ENCODE results near the gene IFNGR2. TPM values are rescaled to one million over a fixed set of nuclear protein-coding genes. Genes with fewer than 3 reads are reported as not detected.

IFNGR2 gene
- total RNA-seq, 1 experiment from 2014 or later, result 47.0 TPM

DNA sequence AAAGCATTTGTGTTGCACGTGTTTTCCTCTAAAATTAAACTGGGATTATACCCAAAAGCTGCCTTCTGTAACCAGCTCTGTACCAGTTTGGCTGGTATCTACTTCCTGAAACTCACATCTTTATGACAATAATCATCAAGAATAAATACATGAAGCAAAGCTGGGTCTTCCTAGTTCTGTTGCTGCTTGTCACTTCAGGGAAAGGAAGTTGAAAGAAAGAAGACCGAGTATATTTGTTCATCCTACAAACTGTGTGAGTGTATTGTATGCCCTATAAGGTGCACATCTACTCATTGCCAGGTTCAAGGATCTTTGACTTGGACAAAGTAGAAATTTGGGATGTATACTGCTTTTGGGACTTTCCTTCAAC is 29.1 kb upstream of the IFNGR2 start:
- Mint-ChIP-seq H3K9me3 (ENCODE audit: unreplicated experiment) (no peaks in the 10 kb centered on the region), H3K27me3 (ENCODE audit: insufficient read depth, unreplicated experiment) (no peaks in the 10 kb centered on the region), H3K4me1 (ENCODE audit: low read depth, unreplicated experiment) (no peaks in the 10 kb centered on the region), H3K36me3 (ENCODE audit: insufficient read depth, unreplicated experiment) (no peaks in the 10 kb centered on the region), H3K27ac (ENCODE audit: unreplicated experiment) (no peak overlapping the region), H3K4me3 (ENCODE audit: unreplicated experiment) (no peak overlapping the region)
- no peaks in the 10 kb centered on the region for H3K9me3 ChIP-seq
- no peak overlapping the region for H3K4me3 ChIP-seq (ENCODE audit: low read depth, low read length)
- H3K36me3 ChIP-seq (ENCODE audit: control insufficient read depth, insufficient read depth, low read length), result no peaks in the 10 kb centered on the region
- H3K27me3 ChIP-seq (replicated peaks; ENCODE audit: control insufficient read depth, insufficient read depth, low read length), result no peaks in the 10 kb centered on the region
- no TSS peak for BruUV-seq (replicated peaks)
- CTCF ChIA-PET, result interaction anchor here (1.4 kb wide), 1 partner anchor 49 kb away, joined by 3 read pairs; the partner anchor contains the start of gene IFNAR1
- intact Hi-C loops (cut with micrococcal nuclease; ENCODE audit: unreplicated experiment), result loop anchor here (1.0 to 5.0 kb wide), 3 partner anchors 13 to 175 kb away; partner anchors contain the start of gene IL10RB
- DNase-seq, result no peak
- TF ChIP-seq, protein P1, sequence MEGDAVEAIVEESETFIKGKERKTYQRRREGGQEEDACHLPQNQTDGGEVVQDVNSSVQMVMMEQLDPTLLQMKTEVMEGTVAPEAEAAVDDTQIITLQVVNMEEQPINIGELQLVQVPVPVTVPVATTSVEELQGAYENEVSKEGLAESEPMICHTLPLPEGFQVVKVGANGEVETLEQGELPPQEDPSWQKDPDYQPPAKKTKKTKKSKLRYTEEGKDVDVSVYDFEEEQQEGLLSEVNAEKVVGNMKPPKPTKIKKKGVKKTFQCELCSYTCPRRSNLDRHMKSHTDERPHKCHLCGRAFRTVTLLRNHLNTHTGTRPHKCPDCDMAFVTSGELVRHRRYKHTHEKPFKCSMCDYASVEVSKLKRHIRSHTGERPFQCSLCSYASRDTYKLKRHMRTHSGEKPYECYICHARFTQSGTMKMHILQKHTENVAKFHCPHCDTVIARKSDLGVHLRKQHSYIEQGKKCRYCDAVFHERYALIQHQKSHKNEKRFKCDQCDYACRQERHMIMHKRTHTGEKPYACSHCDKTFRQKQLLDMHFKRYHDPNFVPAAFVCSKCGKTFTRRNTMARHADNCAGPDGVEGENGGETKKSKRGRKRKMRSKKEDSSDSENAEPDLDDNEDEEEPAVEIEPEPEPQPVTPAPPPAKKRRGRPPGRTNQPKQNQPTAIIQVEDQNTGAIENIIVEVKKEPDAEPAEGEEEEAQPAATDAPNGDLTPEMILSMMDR (IDR thresholded peaks at IDR 0.05; ENCODE audit: insufficient read depth in 1 of 2, low read depth in 1 of 2, low read length in 1 of 2, severe bottlenecking in 1 of 2, unreplicated experiment in 1 of 2), result no peak
- H3K4me1 ChIP-seq, result peaks cover 6% of the 10 kb centered on the region; the same call in 1 of the 2 replicates
- POLR2A ChIA-PET, result no interaction called here

DNA sequence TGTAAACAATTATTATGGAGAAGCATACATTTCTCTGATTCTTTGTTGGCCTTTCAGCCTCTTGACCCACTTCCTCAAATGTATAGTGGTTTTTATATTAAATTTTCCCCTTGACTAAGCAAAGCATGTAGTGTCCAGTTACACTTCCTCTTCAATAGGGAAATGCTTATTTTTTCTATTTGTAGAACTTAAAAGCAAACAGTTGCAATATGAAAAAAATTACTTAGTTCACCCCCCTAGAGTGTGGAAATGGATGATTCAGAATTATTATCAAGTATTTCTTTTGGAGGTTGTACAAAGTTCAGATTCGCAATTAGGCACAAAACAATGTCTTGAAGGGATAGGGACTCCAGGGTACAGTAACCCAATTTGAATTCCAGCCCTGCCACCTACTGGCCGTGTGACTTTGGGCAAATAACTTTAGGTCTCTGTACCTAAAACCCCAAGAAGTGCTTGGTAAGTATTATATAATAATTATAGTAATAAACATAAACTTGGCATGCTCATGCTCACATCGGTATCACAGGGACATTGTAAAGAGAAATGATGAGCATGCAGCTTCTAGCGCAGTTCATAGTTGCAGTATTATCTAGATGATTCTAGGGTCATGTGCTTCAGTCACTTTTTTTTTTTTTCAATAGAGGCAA is 28.6 kb upstream of the IFNGR2 start:
- Histone ChIP-seq H3K27me3 (replicated peaks; ENCODE audit: control insufficient read depth, insufficient read depth, low read length) (no peaks in the 10 kb centered on the region), H3K9me3 (no peaks in the 10 kb centered on the region), H3K36me3 (ENCODE audit: control insufficient read depth, insufficient read depth, low read length) (no peaks in the 10 kb centered on the region), H3K4me3 (ENCODE audit: low read depth, low read length) (no peak overlapping the region), H3K4me1 (peaks cover 6% of the 10 kb centered on the region; the same call in 1 of the 2 replicates)
- no peak overlapping the region for H3K4me3 Mint-ChIP-seq (ENCODE audit: unreplicated experiment)
- POLR2A ChIA-PET, result no interaction called here
- BruUV-seq (replicated peaks), result no TSS peak
- CTCF ChIA-PET, result interaction anchor here (1.4 kb wide), 1 partner anchor 50 kb away, joined by 3 read pairs; the partner anchor contains the start of gene IFNAR1
- H3K4me1 Mint-ChIP-seq (ENCODE audit: low read depth, unreplicated experiment), result no peaks in the 10 kb centered on the region
- intact Hi-C loops (cut with micrococcal nuclease; ENCODE audit: unreplicated experiment), result loop anchor here (1.0 to 5.0 kb wide), 3 partner anchors 14 to 175 kb away; partner anchors contain the start of gene IL10RB
- peak; percentile 43 to 46 for DNase-seq
- no peaks in the 10 kb centered on the region for H3K36me3 Mint-ChIP-seq (ENCODE audit: insufficient read depth, unreplicated experiment)
- no peaks in the 10 kb centered on the region for H3K27me3 Mint-ChIP-seq (ENCODE audit: insufficient read depth, unreplicated experiment)
- TF ChIP-seq, protein P1 (IDR thresholded peaks at IDR 0.05; ENCODE audit: insufficient read depth in 1 of 2, low read depth in 1 of 2, low read length in 1 of 2, severe bottlenecking in 1 of 2, unreplicated experiment in 1 of 2), result peak; percentile 65 to 69
- H3K9me3 Mint-ChIP-seq (ENCODE audit: unreplicated experiment), result no peaks in the 10 kb centered on the region
- H3K27ac Mint-ChIP-seq (ENCODE audit: unreplicated experiment), result no peak overlapping the region

DNA sequence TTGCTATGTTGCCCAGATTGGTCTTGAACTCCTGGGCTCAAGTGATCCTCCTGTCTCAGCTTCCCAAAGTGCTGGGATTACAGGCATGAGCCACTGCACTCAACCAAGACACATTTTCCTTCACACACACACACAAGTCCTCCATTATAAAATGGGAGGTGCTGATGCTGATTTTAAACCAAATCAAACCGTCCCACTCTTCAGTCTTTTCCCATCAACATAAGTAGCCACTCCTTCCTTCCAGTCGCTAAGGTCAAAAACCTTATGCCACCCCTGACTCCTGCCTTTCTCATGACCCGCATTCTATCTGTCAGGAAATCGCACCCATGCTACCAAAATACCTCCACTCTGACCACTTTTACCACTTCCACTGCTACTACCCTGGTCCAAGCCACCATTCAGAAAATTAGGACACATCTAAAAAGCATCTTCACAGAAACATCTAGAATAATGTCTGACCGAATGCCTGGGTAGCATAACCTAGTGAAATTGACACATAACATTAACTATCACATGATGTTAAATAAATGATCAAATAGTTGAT is 28.0 kb upstream of the IFNGR2 start:
- no peak for DNase-seq
- Histone ChIP-seq H3K9me3 (no peaks in the 10 kb centered on the region), H3K36me3 (ENCODE audit: control insufficient read depth, insufficient read depth, low read length) (no peaks in the 10 kb centered on the region), H3K4me3 (ENCODE audit: low read depth, low read length) (no peak overlapping the region), H3K27me3 (replicated peaks; ENCODE audit: control insufficient read depth, insufficient read depth, low read length) (no peaks in the 10 kb centered on the region), H3K4me1 (peaks cover 6% of the 10 kb centered on the region; the same call in 1 of the 2 replicates)
- TF ChIP-seq, protein P1 (IDR thresholded peaks at IDR 0.05; ENCODE audit: insufficient read depth in 1 of 2, low read depth in 1 of 2, low read length in 1 of 2, severe bottlenecking in 1 of 2, unreplicated experiment in 1 of 2), result no peak
- Mint-ChIP-seq H3K9me3 (ENCODE audit: unreplicated experiment) (no peaks in the 10 kb centered on the region), H3K27me3 (ENCODE audit: insufficient read depth, unreplicated experiment) (no peaks in the 10 kb centered on the region), H3K4me1 (ENCODE audit: low read depth, unreplicated experiment) (no peaks in the 10 kb centered on the region), H3K36me3 (ENCODE audit: insufficient read depth, unreplicated experiment) (no peaks in the 10 kb centered on the region), H3K27ac (ENCODE audit: unreplicated experiment) (no peak overlapping the region), H3K4me3 (ENCODE audit: unreplicated experiment) (no peak overlapping the region)
- intact Hi-C loops (cut with micrococcal nuclease; ENCODE audit: unreplicated experiment), result loop anchor here (2.0 kb wide), 1 partner anchor 14 kb away; no protein-coding TSS in a partner anchor
- no TSS peak for BruUV-seq (replicated peaks)
- ChIA-PET CTCF (no interaction called here), POLR2A (no interaction called here)

Data from Caco-2 (cell line).